ENCODE measurements around the gene SPRING1. TPM values are rescaled to one million over a fixed set of nuclear protein-coding genes. Genes with fewer than 3 reads are reported as not detected.

SPRING1 gene
- total RNA-seq, 1 experiment from 2014 or later, result 44.2 TPM

DNA sequence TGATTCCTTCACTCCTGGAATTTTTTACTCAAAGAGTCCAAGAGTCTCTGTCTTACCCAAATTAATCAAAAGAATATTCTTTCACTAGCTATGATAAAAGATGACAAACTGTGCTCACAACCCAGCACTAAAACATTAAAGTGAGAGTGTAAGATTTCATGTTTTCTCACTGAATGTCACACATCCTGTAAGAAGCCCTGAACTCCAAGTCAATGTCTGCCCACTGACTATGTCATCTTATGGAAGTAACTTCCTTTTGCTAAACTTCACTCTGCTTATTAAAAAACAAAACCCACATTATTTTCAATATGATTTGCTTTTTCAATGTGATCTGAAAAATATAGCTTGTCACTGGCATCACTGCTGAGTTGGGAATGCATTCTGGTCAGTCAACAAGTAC is 15.6 kb downstream of the SPRING1 start:
- Histone ChIP-seq H2AFZ (ENCODE audit: low read length) (no peak overlapping the region), H3K4me1 (ENCODE audit: insufficient read depth, low read length) (peaks cover 3% of the 10 kb centered on the region; the same call in 1 of the 2 replicates), H3K79me1 (ENCODE audit: insufficient read depth, low read depth, low read length, poor library complexity, severe bottlenecking) (peaks cover 2% of the 10 kb centered on the region), H3K27ac (ENCODE audit: insufficient read length, low read depth, low read length) (no peak overlapping the region), H2BK15ac (ENCODE audit: low read depth, low read length) (no peak overlapping the region), H3K4ac (ENCODE audit: low read depth, low read length) (no peak overlapping the region), H4K8ac (replicated peaks; ENCODE audit: insufficient read length, low read depth, low read length) (no peak overlapping the region), H3K4me2 (ENCODE audit: insufficient read depth, insufficient read length, low read length) (no peak overlapping the region), H3K23me2 (ENCODE audit: insufficient read length, low read depth, low read length, poor library complexity, severe bottlenecking) (no peaks in the 10 kb centered on the region), H2BK5ac (ENCODE audit: insufficient read length, low read length) (no peak overlapping the region), H2BK20ac (ENCODE audit: low read depth, low read length, poor library complexity, severe bottlenecking) (no peak overlapping the region), H3K14ac (ENCODE audit: insufficient read depth, low read length) (no peak overlapping the region), H4K20me1 (ENCODE audit: control insufficient read depth, insufficient read depth, insufficient read length) (no peaks in the 10 kb centered on the region), H2BK120ac (ENCODE audit: low read depth, low read length, poor library complexity, severe bottlenecking) (no peak overlapping the region), H2BK12ac (ENCODE audit: insufficient read length, low read depth, low read length) (no peak overlapping the region), H3T11ph (ENCODE audit: low read length) (no peak overlapping the region), H3K18ac (ENCODE audit: insufficient read length, low read depth, low read length) (no peak overlapping the region), H3K56ac (ENCODE audit: insufficient read length, low read depth, low read length) (no peak overlapping the region), H3K23ac (ENCODE audit: insufficient read length, low read depth, low read length) (no peak overlapping the region), H3K79me2 (ENCODE audit: insufficient read depth, low read length) (peaks cover 2% of the 10 kb centered on the region; the same call in 1 of the 2 replicates), H4K91ac (ENCODE audit: insufficient read length, low read depth, low read length) (no peak overlapping the region), H3K27me3 (ENCODE audit: insufficient read depth, low read length) (no peaks in the 10 kb centered on the region), H4K5ac (ENCODE audit: insufficient read length, low read depth, low read length) (no peak overlapping the region), H2AK5ac (ENCODE audit: insufficient read length, low read length) (no peak overlapping the region), H3K9ac (ENCODE audit: extremely low read depth, insufficient read length, low read length) (no peak overlapping the region), H3K9me3 (ENCODE audit: control insufficient read depth, low read depth, low read length) (no peaks in the 10 kb centered on the region)
- Mint-ChIP-seq H3K4me1 (peaks cover 17 to 28% of the 10 kb centered on the region in 2 experiments), H3K9me3 (no peaks in the 10 kb centered on the region), H3K36me3 (ENCODE audit: insufficient read depth in 1 of 3, low read depth in 3 of 3) (peaks cover 0 to 19% (median 17%) of the 10 kb centered on the region in 3 experiments; a peak in 5 of 7 replicates), H3K27ac (no peak overlapping the region), H3K27me3 (ENCODE audit: low read depth) (no peaks in the 10 kb centered on the region), H3K4me3 (no peak overlapping the region)
- TF ChIP-seq, protein P1, sequence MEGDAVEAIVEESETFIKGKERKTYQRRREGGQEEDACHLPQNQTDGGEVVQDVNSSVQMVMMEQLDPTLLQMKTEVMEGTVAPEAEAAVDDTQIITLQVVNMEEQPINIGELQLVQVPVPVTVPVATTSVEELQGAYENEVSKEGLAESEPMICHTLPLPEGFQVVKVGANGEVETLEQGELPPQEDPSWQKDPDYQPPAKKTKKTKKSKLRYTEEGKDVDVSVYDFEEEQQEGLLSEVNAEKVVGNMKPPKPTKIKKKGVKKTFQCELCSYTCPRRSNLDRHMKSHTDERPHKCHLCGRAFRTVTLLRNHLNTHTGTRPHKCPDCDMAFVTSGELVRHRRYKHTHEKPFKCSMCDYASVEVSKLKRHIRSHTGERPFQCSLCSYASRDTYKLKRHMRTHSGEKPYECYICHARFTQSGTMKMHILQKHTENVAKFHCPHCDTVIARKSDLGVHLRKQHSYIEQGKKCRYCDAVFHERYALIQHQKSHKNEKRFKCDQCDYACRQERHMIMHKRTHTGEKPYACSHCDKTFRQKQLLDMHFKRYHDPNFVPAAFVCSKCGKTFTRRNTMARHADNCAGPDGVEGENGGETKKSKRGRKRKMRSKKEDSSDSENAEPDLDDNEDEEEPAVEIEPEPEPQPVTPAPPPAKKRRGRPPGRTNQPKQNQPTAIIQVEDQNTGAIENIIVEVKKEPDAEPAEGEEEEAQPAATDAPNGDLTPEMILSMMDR (conservative IDR thresholded peaks at IDR 0.05), result no peak
- no peak for DNase-seq
